ENCODE results near the gene TBATA.

- TF ChIP-seq CTCF (conservative IDR thresholded peaks at IDR 0.05; ENCODE audit: low read depth, low read length) = no peak
- no peak for TF ChIP-seq EZH2 (IDR thresholded peaks at IDR 0.05; ENCODE audit: borderline replicate concordance, low read depth, low read length, poor library complexity, severe bottlenecking)
Measured at GRCh38 chr10:70833601-70834000, 48.4 kb upstream of the TBATA start.
